ENCODE results near the gene ZIM2. TPM values are rescaled to one million over a fixed set of nuclear protein-coding genes. Genes with fewer than 3 reads are reported as not detected.

Gene ZIM2
- total and polyA plus RNA-seq, 2 experiments from 2014 or later = not detected

- Mint-ChIP-seq H3K9me3 (peaks cover 99% of the 10 kb centered on the region), H3K27ac (no peak overlapping the region), H3K4me1 (no peaks in the 10 kb centered on the region), H3K36me3 (ENCODE audit: low read depth) (peaks cover 47% of the 10 kb centered on the region), H3K27me3 (ENCODE audit: insufficient read depth, low read depth, poor library complexity) (peaks cover 2% of the 10 kb centered on the region), H3K4me3 (no peak overlapping the region)
- Histone ChIP-seq H3K4me2 (no peak overlapping the region), H3K79me2 (replicated peaks; ENCODE audit: insufficient read depth) (no peaks in the 10 kb centered on the region), H3K36me3 (ENCODE audit: insufficient read depth) (peaks cover 20% of the 10 kb centered on the region; the same call in 1 of the 2 replicates), H3K27ac (ENCODE audit: low read depth) (no peak overlapping the region), H3K4me1 (ENCODE audit: insufficient read depth) (no peaks in the 10 kb centered on the region), H4K20me1 (replicated peaks; ENCODE audit: insufficient read depth) (no peaks in the 10 kb centered on the region), H3K27me3 (ENCODE audit: insufficient read depth) (no peaks in the 10 kb centered on the region), H3K4me3 (no peak overlapping the region), H3K9me2 (ENCODE audit: insufficient read depth) (no peaks in the 10 kb centered on the region), H3F3A (replicated peaks; ENCODE audit: low read depth) (no peaks in the 10 kb centered on the region), H2AFZ (no peak overlapping the region)
- DNase-seq (ENCODE audit: low spot score) (no peak), ATAC-seq (no peak)
- TF ChIP-seq, protein P1, sequence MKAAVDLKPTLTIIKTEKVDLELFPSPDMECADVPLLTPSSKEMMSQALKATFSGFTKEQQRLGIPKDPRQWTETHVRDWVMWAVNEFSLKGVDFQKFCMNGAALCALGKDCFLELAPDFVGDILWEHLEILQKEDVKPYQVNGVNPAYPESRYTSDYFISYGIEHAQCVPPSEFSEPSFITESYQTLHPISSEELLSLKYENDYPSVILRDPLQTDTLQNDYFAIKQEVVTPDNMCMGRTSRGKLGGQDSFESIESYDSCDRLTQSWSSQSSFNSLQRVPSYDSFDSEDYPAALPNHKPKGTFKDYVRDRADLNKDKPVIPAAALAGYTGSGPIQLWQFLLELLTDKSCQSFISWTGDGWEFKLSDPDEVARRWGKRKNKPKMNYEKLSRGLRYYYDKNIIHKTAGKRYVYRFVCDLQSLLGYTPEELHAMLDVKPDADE (IDR thresholded peaks at IDR 0.05) = no peak
- TF ChIP-seq EZH2 (IDR thresholded peaks at IDR 0.05; ENCODE audit: low read depth, unreplicated experiment) = no peak
Observed at GRCh38 chr19:56880592-56881190, 40.2 kb upstream of the ZIM2 start.

- no peaks in the 10 kb centered on the region for H3K27me3 ChIP-seq (ENCODE audit: insufficient read depth)
- no peaks in the 10 kb centered on the region for H3K79me2 ChIP-seq (replicated peaks; ENCODE audit: insufficient read depth)
- no peaks in the 10 kb centered on the region for H4K20me1 ChIP-seq (replicated peaks; ENCODE audit: insufficient read depth)
- no peak overlapping the region for H3K27ac ChIP-seq (ENCODE audit: low read depth)
- no peak for DNase-seq (ENCODE audit: low spot score)
- peaks cover 94% of the 10 kb centered on the region for H3K9me3 Mint-ChIP-seq
- H3K4me2 ChIP-seq = no peak overlapping the region
- H3K4me3 Mint-ChIP-seq = no peak overlapping the region
- no peak for ATAC-seq
- H3F3A ChIP-seq (replicated peaks; ENCODE audit: low read depth) = no peaks in the 10 kb centered on the region
- H3K4me3 ChIP-seq = no peak overlapping the region
- peaks cover 51% of the 10 kb centered on the region for H3K36me3 Mint-ChIP-seq (ENCODE audit: low read depth)
- no peak overlapping the region for H3K27ac Mint-ChIP-seq
- peaks cover 13% of the 10 kb centered on the region for H3K27me3 Mint-ChIP-seq (ENCODE audit: insufficient read depth, low read depth, poor library complexity)
- no peaks in the 10 kb centered on the region for H3K4me1 ChIP-seq (ENCODE audit: insufficient read depth)
- no peaks in the 10 kb centered on the region for H3K4me1 Mint-ChIP-seq
- no peaks in the 10 kb centered on the region for H3K9me2 ChIP-seq (ENCODE audit: insufficient read depth)
- peaks cover 9% of the 10 kb centered on the region; the same call in 1 of the 2 replicates for H3K36me3 ChIP-seq (ENCODE audit: insufficient read depth)
- H2AFZ ChIP-seq = no peak overlapping the region
- TF ChIP-seq, protein P1 (IDR thresholded peaks at IDR 0.05) = no peak
- TF ChIP-seq STAT1 (IDR thresholded peaks at IDR 0.05; ENCODE audit: unreplicated experiment) (no peak), CREB1 (CRISPR knock-in tag; IDR thresholded peaks at IDR 0.05; ENCODE audit: low read depth) (no peak), JUNB (IDR thresholded peaks at IDR 0.05; ENCODE audit: unreplicated experiment) (no peak), EZH2 (IDR thresholded peaks at IDR 0.05; ENCODE audit: low read depth, unreplicated experiment) (no peak), ZNF462 (CRISPR knock-in tag; IDR thresholded peaks at IDR 0.05) (no peak), ZNF114 (CRISPR knock-in tag; IDR thresholded peaks at IDR 0.05) (no peak)
- TF ChIP-seq, protein P2, sequence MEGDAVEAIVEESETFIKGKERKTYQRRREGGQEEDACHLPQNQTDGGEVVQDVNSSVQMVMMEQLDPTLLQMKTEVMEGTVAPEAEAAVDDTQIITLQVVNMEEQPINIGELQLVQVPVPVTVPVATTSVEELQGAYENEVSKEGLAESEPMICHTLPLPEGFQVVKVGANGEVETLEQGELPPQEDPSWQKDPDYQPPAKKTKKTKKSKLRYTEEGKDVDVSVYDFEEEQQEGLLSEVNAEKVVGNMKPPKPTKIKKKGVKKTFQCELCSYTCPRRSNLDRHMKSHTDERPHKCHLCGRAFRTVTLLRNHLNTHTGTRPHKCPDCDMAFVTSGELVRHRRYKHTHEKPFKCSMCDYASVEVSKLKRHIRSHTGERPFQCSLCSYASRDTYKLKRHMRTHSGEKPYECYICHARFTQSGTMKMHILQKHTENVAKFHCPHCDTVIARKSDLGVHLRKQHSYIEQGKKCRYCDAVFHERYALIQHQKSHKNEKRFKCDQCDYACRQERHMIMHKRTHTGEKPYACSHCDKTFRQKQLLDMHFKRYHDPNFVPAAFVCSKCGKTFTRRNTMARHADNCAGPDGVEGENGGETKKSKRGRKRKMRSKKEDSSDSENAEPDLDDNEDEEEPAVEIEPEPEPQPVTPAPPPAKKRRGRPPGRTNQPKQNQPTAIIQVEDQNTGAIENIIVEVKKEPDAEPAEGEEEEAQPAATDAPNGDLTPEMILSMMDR (conservative IDR thresholded peaks at IDR 0.05; ENCODE audit: low read depth in 2 of 2) = no peak
Observed at GRCh38 chr19:56877069-56877715, 36.7 kb upstream of the ZIM2 start.
